ENCODE results near the gene STH.

The STH gene

GRCh38 chr17:45989759-45990158 lies 9.3 kb upstream of the STH start:
- no peaks in the 10 kb centered on the region for H3K27me3 ChIP-seq (ENCODE audit: insufficient read depth, poor library complexity, severe bottlenecking)
- H3K4me3 ChIP-seq (ENCODE audit: severe bottlenecking) = no peak overlapping the region
- H3K36me3 ChIP-seq (ENCODE audit: low read depth) = no peaks in the 10 kb centered on the region
- TF ChIP-seq, protein P1, sequence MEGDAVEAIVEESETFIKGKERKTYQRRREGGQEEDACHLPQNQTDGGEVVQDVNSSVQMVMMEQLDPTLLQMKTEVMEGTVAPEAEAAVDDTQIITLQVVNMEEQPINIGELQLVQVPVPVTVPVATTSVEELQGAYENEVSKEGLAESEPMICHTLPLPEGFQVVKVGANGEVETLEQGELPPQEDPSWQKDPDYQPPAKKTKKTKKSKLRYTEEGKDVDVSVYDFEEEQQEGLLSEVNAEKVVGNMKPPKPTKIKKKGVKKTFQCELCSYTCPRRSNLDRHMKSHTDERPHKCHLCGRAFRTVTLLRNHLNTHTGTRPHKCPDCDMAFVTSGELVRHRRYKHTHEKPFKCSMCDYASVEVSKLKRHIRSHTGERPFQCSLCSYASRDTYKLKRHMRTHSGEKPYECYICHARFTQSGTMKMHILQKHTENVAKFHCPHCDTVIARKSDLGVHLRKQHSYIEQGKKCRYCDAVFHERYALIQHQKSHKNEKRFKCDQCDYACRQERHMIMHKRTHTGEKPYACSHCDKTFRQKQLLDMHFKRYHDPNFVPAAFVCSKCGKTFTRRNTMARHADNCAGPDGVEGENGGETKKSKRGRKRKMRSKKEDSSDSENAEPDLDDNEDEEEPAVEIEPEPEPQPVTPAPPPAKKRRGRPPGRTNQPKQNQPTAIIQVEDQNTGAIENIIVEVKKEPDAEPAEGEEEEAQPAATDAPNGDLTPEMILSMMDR (IDR thresholded peaks at IDR 0.05; ENCODE audit: poor library complexity, severe bottlenecking) = no peak
- no peak overlapping the region for H3K27ac ChIP-seq (ENCODE audit: poor library complexity, severe bottlenecking)
- no peaks in the 10 kb centered on the region for H3K4me1 ChIP-seq (ENCODE audit: insufficient read depth, poor library complexity, severe bottlenecking)
- ATAC-seq (ENCODE audit: low read depth) (no peak), DNase-seq (ENCODE audit: low spot score) (no peak)
- H3K9me3 ChIP-seq (ENCODE audit: severe bottlenecking) = no peaks in the 10 kb centered on the region

DNA sequence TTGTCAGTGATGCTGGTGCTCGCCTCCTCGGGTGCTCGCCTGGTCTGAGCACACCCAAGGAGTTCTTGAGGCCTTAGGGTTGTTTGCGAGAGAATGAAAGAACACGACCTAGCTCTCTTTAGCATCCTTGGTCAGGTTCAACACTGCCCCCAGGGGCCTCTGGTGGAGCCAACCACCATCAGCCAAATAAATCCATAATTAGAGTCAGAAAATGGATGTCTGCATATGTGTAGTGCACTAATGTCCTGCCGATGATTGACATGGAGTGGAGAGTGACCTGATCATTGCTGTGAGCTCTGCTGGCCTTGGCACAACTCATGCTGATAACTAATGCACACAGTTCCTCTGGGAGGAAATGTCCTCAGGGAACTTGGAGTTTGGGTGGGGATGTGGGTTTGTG lies 8.2 kb upstream of the STH start:
- Histone ChIP-seq H3K36me3 (ENCODE audit: low read depth) (no peaks in the 10 kb centered on the region), H3K4me3 (ENCODE audit: severe bottlenecking) (no peak overlapping the region), H3K27ac (ENCODE audit: poor library complexity, severe bottlenecking) (no peak overlapping the region), H3K4me1 (ENCODE audit: insufficient read depth, poor library complexity, severe bottlenecking) (no peaks in the 10 kb centered on the region), H3K9me3 (ENCODE audit: severe bottlenecking) (no peaks in the 10 kb centered on the region), H3K27me3 (ENCODE audit: insufficient read depth, poor library complexity, severe bottlenecking) (no peaks in the 10 kb centered on the region)
- ATAC-seq (ENCODE audit: low read depth) (no peak), DNase-seq (ENCODE audit: low spot score) (no peak)
- TF ChIP-seq, protein P1 (IDR thresholded peaks at IDR 0.05; ENCODE audit: poor library complexity, severe bottlenecking) = no peak

- DNase-seq (ENCODE audit: low spot score) (no peak), ATAC-seq (ENCODE audit: low read depth) (no peak)
- Histone ChIP-seq H3K36me3 (ENCODE audit: low read depth) (no peaks in the 10 kb centered on the region), H3K4me3 (ENCODE audit: severe bottlenecking) (no peak overlapping the region), H3K27ac (ENCODE audit: poor library complexity, severe bottlenecking) (no peak overlapping the region), H3K27me3 (ENCODE audit: insufficient read depth, poor library complexity, severe bottlenecking) (no peaks in the 10 kb centered on the region), H3K4me1 (ENCODE audit: insufficient read depth, poor library complexity, severe bottlenecking) (no peaks in the 10 kb centered on the region), H3K9me3 (ENCODE audit: severe bottlenecking) (no peaks in the 10 kb centered on the region)
- TF ChIP-seq, protein P1 (IDR thresholded peaks at IDR 0.05; ENCODE audit: poor library complexity, severe bottlenecking) = no peak
Measured at GRCh38 chr17:45991341-45991740, 7.7 kb upstream of the STH start.

DNA sequence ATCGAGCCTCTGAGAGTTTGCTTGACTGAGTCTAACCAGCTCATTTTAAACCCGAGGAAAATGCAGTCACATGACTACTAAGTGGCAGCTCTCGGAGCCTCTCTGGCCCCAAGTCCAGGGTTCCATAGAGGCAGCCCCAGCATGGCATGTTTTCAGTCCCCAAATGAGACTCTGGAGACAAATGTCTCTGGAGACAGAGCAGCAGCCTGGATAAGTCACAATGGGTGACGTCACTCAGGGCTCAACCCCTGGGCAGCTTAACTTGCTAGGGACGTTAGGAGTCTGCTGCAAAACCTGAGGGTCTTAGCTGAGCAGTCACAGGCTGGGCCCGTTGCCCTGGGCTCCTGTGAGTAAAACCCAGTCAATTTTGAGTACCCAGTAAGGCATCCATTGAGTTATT lies 6.9 kb upstream of the STH start:
- Histone ChIP-seq H3K36me3 (ENCODE audit: low read depth) (no peaks in the 10 kb centered on the region), H3K27ac (ENCODE audit: poor library complexity, severe bottlenecking) (no peak overlapping the region), H3K27me3 (ENCODE audit: insufficient read depth, poor library complexity, severe bottlenecking) (no peaks in the 10 kb centered on the region), H3K4me1 (ENCODE audit: insufficient read depth, poor library complexity, severe bottlenecking) (no peaks in the 10 kb centered on the region), H3K4me3 (ENCODE audit: severe bottlenecking) (no peak overlapping the region), H3K9me3 (ENCODE audit: severe bottlenecking) (no peaks in the 10 kb centered on the region)
- TF ChIP-seq, protein P1 (IDR thresholded peaks at IDR 0.05; ENCODE audit: poor library complexity, severe bottlenecking) = no peak
- DNase-seq (ENCODE audit: low spot score) = no peak
- no peak for ATAC-seq (ENCODE audit: low read depth)

DNA sequence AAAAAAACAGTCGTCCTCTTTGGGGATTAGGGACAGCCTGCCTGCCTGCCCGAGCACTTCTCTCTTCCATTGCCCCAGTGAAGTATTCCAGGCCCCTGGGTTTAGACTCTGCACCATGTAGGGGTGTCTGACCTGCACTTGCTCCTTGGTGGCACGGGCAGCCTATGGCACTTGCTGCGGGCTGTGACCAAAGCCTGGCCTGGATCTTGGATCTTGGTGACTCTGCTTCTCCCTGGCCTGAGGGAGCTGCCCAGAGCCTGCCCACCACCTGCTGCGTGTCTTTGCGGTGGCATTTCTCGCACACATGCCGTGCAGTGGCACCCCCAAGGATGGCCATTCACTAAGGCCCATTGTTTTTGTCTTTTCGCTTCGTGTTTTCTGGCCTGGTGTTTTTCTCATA lies 6.1 kb upstream of the STH start:
- no peak overlapping the region for H3K27ac ChIP-seq (ENCODE audit: poor library complexity, severe bottlenecking)
- ATAC-seq (ENCODE audit: low read depth) (no peak), DNase-seq (ENCODE audit: low spot score) (no peak)
- H3K27me3 ChIP-seq (ENCODE audit: insufficient read depth, poor library complexity, severe bottlenecking) = no peaks in the 10 kb centered on the region
- no peak overlapping the region for H3K4me3 ChIP-seq (ENCODE audit: severe bottlenecking)
- no peaks in the 10 kb centered on the region for H3K36me3 ChIP-seq (ENCODE audit: low read depth)
- H3K9me3 ChIP-seq (ENCODE audit: severe bottlenecking) = no peaks in the 10 kb centered on the region
- no peaks in the 10 kb centered on the region for H3K4me1 ChIP-seq (ENCODE audit: insufficient read depth, poor library complexity, severe bottlenecking)
- TF ChIP-seq, protein P1 (IDR thresholded peaks at IDR 0.05; ENCODE audit: poor library complexity, severe bottlenecking) = no peak

Data from RWPE2 (cell line).